ENCODE measurements around the gene AKT1. TPM values are rescaled to one million over a fixed set of nuclear protein-coding genes. Genes with fewer than 3 reads are reported as not detected.

The AKT1 gene
- total and polyA plus RNA-seq, 2 of the 13 experiments (the other 11 are each of a cell fraction or from before 2014, with no cell fraction given) = 96.2 to 116 TPM

DNA sequence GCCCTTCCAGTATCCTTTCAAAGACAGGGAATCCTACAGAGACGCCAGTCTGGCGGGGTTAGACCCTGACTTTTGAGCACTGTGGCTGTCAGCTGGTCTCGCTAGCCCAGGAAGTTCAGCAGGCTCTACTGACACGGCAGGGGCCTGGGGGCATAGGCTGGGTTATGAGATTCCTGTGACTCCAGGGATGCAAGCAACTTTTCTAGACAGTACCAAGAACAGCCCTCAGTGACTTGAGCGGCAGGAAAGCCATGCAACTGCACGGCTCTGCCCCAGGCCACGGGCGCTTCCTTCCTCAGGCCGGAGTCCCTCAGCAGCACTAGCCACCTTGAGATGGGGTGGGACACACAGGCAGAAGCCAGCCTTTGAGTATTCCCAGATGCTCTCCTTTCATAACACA lies 47.7 kb downstream of the AKT1 start:
- H3K4me1 ChIP-seq (ENCODE audit: insufficient read depth, low read length) = peaks cover 67% of the 10 kb centered on the region
- no peaks in the 10 kb centered on the region for H3K9me3 ChIP-seq (ENCODE audit: low read length)
- no peak overlapping the region for H3K4me3 ChIP-seq (replicated peaks in 1 of 3; ENCODE audit: insufficient read depth in 1 of 3, low read depth in 2 of 3, low read length in 3 of 3)
- TF ChIP-seq, protein P1, sequence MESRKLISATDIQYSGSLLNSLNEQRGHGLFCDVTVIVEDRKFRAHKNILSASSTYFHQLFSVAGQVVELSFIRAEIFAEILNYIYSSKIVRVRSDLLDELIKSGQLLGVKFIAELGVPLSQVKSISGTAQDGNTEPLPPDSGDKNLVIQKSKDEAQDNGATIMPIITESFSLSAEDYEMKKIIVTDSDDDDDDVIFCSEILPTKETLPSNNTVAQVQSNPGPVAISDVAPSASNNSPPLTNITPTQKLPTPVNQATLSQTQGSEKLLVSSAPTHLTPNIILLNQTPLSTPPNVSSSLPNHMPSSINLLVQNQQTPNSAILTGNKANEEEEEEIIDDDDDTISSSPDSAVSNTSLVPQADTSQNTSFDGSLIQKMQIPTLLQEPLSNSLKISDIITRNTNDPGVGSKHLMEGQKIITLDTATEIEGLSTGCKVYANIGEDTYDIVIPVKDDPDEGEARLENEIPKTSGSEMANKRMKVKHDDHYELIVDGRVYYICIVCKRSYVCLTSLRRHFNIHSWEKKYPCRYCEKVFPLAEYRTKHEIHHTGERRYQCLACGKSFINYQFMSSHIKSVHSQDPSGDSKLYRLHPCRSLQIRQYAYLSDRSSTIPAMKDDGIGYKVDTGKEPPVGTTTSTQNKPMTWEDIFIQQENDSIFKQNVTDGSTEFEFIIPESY (CRISPR knock-in tag; IDR thresholded peaks at IDR 0.05) = 0 out of 2 replicates have a peak, but pooled peaks have one; percentile 15
- TF ChIP-seq, protein P2, sequence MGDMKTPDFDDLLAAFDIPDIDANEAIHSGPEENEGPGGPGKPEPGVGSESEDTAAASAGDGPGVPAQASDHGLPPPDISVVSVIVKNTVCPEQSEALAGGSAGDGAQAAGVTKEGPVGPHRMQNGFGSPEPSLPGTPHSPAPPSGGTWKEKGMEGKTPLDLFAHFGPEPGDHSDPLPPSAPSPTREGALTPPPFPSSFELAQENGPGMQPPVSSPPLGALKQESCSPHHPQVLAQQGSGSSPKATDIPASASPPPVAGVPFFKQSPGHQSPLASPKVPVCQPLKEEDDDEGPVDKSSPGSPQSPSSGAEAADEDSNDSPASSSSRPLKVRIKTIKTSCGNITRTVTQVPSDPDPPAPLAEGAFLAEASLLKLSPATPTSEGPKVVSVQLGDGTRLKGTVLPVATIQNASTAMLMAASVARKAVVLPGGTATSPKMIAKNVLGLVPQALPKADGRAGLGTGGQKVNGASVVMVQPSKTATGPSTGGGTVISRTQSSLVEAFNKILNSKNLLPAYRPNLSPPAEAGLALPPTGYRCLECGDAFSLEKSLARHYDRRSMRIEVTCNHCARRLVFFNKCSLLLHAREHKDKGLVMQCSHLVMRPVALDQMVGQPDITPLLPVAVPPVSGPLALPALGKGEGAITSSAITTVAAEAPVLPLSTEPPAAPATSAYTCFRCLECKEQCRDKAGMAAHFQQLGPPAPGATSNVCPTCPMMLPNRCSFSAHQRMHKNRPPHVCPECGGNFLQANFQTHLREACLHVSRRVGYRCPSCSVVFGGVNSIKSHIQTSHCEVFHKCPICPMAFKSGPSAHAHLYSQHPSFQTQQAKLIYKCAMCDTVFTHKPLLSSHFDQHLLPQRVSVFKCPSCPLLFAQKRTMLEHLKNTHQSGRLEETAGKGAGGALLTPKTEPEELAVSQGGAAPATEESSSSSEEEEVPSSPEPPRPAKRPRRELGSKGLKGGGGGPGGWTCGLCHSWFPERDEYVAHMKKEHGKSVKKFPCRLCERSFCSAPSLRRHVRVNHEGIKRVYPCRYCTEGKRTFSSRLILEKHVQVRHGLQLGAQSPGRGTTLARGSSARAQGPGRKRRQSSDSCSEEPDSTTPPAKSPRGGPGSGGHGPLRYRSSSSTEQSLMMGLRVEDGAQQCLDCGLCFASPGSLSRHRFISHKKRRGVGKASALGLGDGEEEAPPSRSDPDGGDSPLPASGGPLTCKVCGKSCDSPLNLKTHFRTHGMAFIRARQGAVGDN (CRISPR knock-in tag; IDR thresholded peaks at IDR 0.05) = peak; percentile 57
- peak; percentile 71 for TF ChIP-seq ZBTB38 (CRISPR knock-in tag; IDR thresholded peaks at IDR 0.05)
- TF ChIP-seq RFX1 (IDR thresholded peaks at IDR 0.05) = no peak
- BruUV-seq (replicated peaks) = no TSS peak
- H4K20me1 ChIP-seq (ENCODE audit: insufficient read depth, low read length) = no peaks in the 10 kb centered on the region
- no peak overlapping the region for H3K4me2 ChIP-seq (ENCODE audit: low read depth, low read length)
- ATAC-seq (no peak), FAIRE-seq (no peak), DNase-seq (ENCODE audit: low spot score) (no peak)
- H2AFZ ChIP-seq (ENCODE audit: low read length) = no peak overlapping the region
- ChIA-PET POLR2A (no interaction called here), CTCF (ENCODE audit: low intra/inter-chr PET ratio, low total read pairs) (no interaction called here)
- H3K27me3 ChIP-seq (ENCODE audit: control insufficient read depth in 1 of 2, insufficient read depth in 2 of 2, low read length in 2 of 2) = no peaks in the 10 kb centered on the region
- H3K36me3 ChIP-seq (replicated peaks in 1 of 2; ENCODE audit: control insufficient read depth in 1 of 2, insufficient read depth in 2 of 2, low read length in 2 of 2) = no peaks in the 10 kb centered on the region; a peak in 1 of 5 replicates
- H3K9ac ChIP-seq (ENCODE audit: insufficient read depth, low read depth, low read length) = no peak overlapping the region
- in situ Hi-C loops (cut with HindIII; ENCODE audit: extremely low pct_ligation_motif_present, low pct_unique_long_range_greater_than_20kb) = no loop called here
- 87% methylated on average over 8 of the region's 9 CpGs for WGBS (ENCODE audit: low lambda C conversion rate)
- intact Hi-C loops (cut with micrococcal nuclease; ENCODE audit: unreplicated experiment) = no loop called here
- H3K27ac ChIP-seq (ENCODE audit: extremely low read length, insufficient read depth, low read length) = no peak overlapping the region
- H3K79me2 ChIP-seq (ENCODE audit: insufficient read depth, low read length) = no peaks in the 10 kb centered on the region
